Testis (tissue), 2 donors: ENCODE results near the gene SLC1A1.

Experiments used
- POLR2A ChIP-seq: fragments of 450-650 bp; IDR thresholded peaks from one replicate; pipeline ENCODE4 v1.6.1; 2017; ENCODE audit warnings: antibody characterized with exemption, mild to moderate bottlenecking, moderate library complexity
- TF ChIP-seq, protein P1 (sequence below), 3 experiments: fragments of 450-650 bp in 2 of 3; fragments of 200-600 bp in 1 of 3; sonication (generic) in 1 of 3; IDR thresholded peaks; one replicate each; pipeline ENCODE4 v1.5.1; 2016 to 2019; ENCODE audit warnings: antibody characterized with exemption in 3 of 3, mild to moderate bottlenecking in 2 of 3, moderate library complexity in 1 of 3

DNA sequence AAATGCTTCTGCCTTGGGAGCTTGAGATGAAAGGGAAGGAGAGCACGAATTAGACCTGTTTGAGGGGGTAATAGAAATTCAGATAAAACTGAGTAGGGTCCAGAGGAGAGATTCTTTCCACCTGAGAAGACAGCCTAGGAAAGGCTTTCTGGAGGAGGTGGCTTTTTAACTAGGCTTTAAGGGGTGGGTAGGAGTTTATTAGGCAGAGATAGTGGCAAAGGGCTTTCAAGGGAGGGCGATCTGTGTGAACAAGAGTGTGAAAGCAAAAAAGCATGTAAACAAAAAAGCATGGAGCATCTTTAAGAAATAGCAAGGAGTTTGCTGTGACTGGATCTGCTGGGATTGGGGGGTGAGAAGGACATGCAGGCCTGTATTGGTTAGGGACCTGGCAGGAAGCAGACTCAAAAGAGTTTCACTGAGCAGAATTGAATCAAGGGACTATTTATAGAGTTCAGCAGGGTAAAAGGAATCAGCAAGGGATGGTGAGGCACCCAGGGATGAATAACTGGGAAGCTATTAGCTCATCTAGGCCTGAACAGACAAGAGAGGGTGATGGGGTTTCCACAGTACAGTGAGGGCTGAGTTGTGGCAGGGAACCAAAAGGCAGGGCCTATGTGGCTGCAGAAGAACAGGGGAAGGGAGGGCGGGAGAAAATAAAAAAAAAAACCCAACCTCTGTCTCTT lies 18.8 kb downstream of the SLC1A1 start:
- TF ChIP-seq, protein P1, sequence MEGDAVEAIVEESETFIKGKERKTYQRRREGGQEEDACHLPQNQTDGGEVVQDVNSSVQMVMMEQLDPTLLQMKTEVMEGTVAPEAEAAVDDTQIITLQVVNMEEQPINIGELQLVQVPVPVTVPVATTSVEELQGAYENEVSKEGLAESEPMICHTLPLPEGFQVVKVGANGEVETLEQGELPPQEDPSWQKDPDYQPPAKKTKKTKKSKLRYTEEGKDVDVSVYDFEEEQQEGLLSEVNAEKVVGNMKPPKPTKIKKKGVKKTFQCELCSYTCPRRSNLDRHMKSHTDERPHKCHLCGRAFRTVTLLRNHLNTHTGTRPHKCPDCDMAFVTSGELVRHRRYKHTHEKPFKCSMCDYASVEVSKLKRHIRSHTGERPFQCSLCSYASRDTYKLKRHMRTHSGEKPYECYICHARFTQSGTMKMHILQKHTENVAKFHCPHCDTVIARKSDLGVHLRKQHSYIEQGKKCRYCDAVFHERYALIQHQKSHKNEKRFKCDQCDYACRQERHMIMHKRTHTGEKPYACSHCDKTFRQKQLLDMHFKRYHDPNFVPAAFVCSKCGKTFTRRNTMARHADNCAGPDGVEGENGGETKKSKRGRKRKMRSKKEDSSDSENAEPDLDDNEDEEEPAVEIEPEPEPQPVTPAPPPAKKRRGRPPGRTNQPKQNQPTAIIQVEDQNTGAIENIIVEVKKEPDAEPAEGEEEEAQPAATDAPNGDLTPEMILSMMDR (IDR thresholded peaks at IDR 0.05) = no peak
- no peak for TF ChIP-seq POLR2A
